Mucosa of stomach (tissue), 1 donor: ENCODE data around the gene CFAP77.

ENCODE experiments used
- H3K27me3 ChIP-seq: one replicate; pipeline ENCODE4 v1.7.0; 2013; ENCODE audit warnings: mild to moderate bottlenecking, low read length; ENCODE audit not compliant: control insufficient read depth, insufficient read depth
- H3K36me3 ChIP-seq: one replicate; pipeline ENCODE4 v1.7.0; 2013; ENCODE audit warnings: low read length; ENCODE audit not compliant: control insufficient read depth, insufficient read depth
- H3K4me1 ChIP-seq: one replicate; pipeline ENCODE4 v1.7.0; 2013; ENCODE audit warnings: mild to moderate bottlenecking, low read length; ENCODE audit not compliant: control insufficient read depth, insufficient read depth
- H3K4me3 ChIP-seq: one replicate; pipeline ENCODE4 v1.7.0; 2013; ENCODE audit warnings: low read length
- H3K9ac ChIP-seq: one replicate; pipeline ENCODE4 v1.7.0; 2013; ENCODE audit warnings: mild to moderate bottlenecking, low read length, moderate library complexity
- H3K9me3 ChIP-seq: one replicate; pipeline ENCODE4 v1.7.0; 2013; ENCODE audit warnings: mild to moderate bottlenecking, low read length, moderate library complexity; ENCODE audit not compliant: control insufficient read depth
- donor health status: Pancreatic carcinoma.

Gene CFAP77

DNA sequence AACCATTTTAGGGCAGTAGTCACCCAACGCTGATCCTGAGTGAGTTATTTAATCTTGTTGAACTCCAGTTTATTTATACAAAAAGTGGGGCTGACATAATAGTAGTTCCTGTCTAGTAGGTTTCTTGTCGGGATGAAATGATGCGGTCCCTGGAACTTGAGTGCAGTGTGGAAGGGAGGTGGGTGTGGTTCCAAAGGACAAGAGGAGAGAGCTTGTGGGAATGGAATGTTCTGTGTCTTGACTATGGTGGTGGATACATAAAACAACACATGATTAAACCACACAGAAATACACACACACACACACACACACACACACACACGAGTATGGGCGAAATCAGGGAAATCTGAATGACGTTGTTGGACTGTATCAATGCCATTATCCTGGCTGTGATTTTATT, 106.3 kb downstream of the CFAP77 start:
- Histone ChIP-seq H3K4me3 (no peak overlapping the region), H3K4me1 (no peaks in the 10 kb centered on the region), H3K36me3 (no peaks in the 10 kb centered on the region), H3K9me3 (no peaks in the 10 kb centered on the region), H3K9ac (no peak overlapping the region), H3K27me3 (peaks cover 21% of the 10 kb centered on the region)

DNA sequence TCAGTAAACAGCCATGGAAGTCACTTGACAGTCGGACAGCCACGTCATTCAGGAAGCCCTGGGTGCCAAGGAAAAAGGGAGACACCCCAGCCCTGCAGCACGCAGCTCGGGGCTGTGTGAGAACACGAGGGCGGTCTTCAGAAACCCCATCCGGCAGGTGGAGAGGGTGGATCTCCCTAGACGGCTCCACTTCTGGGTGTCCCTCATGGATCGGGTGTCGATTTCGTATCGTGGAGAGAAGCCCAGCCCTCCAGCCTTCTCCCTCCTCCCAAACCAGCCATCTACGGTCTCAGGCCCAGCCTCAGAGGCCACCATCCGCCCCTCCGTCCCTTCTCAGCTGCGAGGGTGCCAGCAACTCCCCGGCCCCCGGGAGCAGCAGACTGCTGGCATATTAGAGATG, 106.9 kb downstream of the CFAP77 start:
- H3K36me3 ChIP-seq, result no peaks in the 10 kb centered on the region
- no peak overlapping the region for H3K9ac ChIP-seq
- H3K9me3 ChIP-seq, result no peaks in the 10 kb centered on the region
- no peaks in the 10 kb centered on the region for H3K4me1 ChIP-seq
- H3K27me3 ChIP-seq, result peaks cover 21% of the 10 kb centered on the region
- no peak overlapping the region for H3K4me3 ChIP-seq

DNA sequence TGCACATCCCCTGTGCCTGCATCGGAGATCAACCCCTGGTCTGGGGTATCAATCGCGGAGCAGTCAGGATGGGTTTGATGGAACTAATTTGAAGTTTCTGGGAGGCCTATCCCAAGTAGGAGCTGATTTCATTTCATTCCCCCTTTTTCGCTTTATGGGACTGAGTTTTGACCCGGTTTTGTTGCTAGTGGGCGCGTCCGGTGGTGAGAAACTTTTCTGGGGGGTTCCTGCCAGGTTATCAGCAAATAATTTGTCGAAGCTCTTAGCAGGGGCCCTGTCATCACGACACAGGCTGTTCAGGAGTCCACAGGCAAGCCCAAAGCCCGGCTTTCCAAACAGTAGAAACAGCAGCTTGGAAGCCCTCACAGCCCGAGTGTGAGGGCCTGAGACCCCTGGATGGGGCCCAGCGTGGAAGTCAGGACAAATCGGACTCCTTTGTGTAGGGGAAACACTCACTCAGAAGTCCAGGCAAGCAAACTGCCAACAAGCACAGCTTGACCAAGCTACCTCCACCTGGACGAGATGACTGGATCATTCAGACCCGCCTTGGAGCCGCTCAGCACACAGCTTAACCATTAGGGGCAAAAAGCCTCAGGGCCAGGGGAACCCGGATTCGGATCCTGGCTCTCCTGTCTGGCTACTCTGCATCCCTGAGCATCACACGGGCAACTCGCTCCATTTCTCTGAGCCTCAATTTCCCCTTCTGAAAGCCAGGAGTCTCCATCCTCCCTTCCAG, 108.0 kb downstream of the CFAP77 start:
- H3K4me1 ChIP-seq, result no peaks in the 10 kb centered on the region

DNA sequence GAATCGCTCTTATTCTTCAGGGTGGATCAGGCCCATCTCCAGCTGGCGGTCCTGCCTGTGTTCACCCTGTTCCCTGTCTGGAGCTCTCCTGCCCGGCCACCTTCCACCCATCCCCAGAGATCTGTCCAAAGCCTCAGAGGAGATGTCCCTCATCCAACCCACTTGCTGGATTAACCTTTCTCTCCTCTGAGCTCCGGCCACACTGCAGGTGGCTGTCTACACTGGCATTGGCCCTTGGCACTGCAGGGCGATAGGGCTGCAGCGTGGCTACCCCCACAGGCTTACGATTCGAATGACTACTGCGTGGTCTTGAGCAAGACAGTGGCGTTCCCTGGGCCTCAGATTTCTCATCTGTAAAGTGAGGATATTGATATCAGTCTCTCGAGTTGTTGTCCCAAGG, 108.6 kb downstream of the CFAP77 start:
- Histone ChIP-seq H3K4me1 (no peaks in the 10 kb centered on the region), H3K9ac (no peak overlapping the region), H3K9me3 (no peaks in the 10 kb centered on the region), H3K36me3 (no peaks in the 10 kb centered on the region), H3K27me3 (peaks cover 18% of the 10 kb centered on the region), H3K4me3 (no peak overlapping the region)

More for the DNA sequence above, 108.0 kb downstream of the CFAP77 start:
- Histone ChIP-seq H3K4me3 (no peak overlapping the region), H3K9ac (no peak overlapping the region), H3K27me3 (peaks cover 21% of the 10 kb centered on the region), H3K36me3 (no peaks in the 10 kb centered on the region), H3K9me3 (no peaks in the 10 kb centered on the region)

DNA sequence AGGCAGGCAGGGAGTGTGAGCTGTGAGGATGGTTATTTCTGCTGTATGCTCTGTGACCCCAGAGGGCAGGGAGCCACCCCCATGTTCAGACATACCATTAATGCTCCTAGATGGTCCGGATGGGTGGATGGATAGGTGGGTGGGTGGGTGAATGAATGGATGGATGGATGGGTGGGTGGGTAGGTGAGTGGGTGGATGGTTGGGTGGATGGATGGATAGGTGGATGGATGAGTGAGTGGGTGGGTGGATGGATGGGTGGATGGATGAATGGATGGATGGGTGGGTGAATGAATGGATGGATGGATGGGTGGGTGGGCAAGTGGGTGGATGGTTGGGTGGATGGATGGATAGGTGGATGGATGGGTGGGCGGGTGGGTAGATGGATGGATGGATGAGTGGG, 109.0 kb downstream of the CFAP77 start:
- no peak overlapping the region for H3K4me3 ChIP-seq
- peaks cover 14% of the 10 kb centered on the region for H3K27me3 ChIP-seq
- H3K36me3 ChIP-seq, result no peaks in the 10 kb centered on the region
- no peaks in the 10 kb centered on the region for H3K9me3 ChIP-seq
- no peak overlapping the region for H3K9ac ChIP-seq
- H3K4me1 ChIP-seq, result no peaks in the 10 kb centered on the region

DNA sequence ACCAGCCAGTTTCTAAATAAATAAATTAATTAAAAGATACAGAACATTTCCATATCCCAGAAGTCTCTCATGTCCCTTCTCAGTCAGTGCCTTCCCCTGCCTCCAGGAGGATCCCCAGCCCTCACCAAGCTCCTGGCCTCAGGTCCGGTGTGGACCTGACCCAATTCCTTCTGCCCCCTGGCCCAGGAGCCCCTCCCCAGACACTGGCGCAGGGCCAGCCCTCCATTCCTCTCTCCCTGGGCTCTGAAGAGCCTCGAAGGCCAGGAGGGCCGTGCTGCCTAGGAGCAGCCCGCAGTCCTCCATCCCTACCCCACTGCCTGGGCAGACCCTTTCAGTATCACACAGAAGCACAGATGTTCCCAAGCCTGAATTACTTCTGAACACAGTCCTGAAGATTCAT, 110.6 kb downstream of the CFAP77 start:
- Histone ChIP-seq H3K9ac (no peak overlapping the region), H3K27me3 (peaks cover 7% of the 10 kb centered on the region), H3K4me1 (no peaks in the 10 kb centered on the region), H3K4me3 (no peak overlapping the region), H3K9me3 (no peaks in the 10 kb centered on the region), H3K36me3 (no peaks in the 10 kb centered on the region)

DNA sequence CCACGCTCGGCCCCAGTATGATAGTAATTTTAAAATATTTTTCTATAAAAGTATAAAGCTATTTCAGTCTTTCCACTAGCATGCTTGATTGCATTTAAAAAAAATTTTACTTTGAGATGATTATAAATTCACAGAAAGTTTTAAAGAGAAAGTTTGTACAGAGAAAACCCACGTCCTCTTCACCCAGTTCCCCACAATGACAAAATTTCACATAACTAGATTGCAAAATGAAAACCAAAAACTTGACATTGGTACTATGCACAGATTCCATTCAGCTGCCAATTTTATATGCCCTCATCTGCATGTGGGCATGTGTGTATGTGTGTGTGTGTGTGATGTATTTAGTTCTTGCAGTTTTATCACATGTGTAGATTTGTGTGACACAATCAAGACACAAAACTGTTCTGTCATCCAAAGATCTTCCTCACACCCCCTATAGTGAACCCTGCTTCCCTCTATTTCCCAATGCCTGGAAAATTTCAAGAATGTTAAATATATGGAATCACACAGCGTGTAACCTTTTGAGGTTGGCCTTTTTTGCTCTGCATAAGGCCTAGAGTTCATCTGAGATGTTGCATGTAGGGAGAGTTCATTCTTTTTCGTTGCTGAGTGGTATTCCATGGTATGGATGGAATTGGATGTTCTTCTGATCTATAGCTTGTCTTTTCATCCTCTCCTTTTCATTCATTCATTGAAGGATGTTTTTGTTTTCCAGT, 115.5 kb downstream of the CFAP77 start:
- no peak overlapping the region for H3K9ac ChIP-seq
- no peaks in the 10 kb centered on the region for H3K9me3 ChIP-seq
- H3K4me1 ChIP-seq, result no peaks in the 10 kb centered on the region
- H3K36me3 ChIP-seq, result no peaks in the 10 kb centered on the region
- no peaks in the 10 kb centered on the region for H3K27me3 ChIP-seq
- H3K4me3 ChIP-seq, result no peak overlapping the region

DNA sequence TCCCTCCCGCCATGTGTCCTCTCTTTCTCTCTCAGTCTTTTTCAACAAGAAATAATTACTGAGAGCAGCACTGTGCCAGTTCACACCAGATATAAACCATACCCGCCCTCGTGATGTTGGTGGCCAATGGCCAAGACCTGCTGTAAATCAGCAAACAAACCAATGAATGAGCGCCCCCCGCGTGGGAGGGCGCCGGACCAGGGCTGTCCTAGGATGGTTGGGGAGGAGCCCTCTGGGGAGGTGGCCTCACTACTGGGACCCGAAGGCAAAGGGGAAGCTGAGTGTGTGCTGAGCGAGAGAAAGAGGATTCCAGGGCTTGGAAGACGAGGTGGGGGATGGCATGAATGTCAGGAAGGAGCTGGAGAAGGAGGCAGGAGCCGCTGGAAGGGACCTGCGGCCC, 121.2 kb downstream of the CFAP77 start:
- Histone ChIP-seq H3K4me3 (no peak overlapping the region), H3K9ac (no peak overlapping the region), H3K27me3 (peaks cover 5% of the 10 kb centered on the region), H3K36me3 (no peaks in the 10 kb centered on the region), H3K4me1 (no peaks in the 10 kb centered on the region), H3K9me3 (no peaks in the 10 kb centered on the region)

DNA sequence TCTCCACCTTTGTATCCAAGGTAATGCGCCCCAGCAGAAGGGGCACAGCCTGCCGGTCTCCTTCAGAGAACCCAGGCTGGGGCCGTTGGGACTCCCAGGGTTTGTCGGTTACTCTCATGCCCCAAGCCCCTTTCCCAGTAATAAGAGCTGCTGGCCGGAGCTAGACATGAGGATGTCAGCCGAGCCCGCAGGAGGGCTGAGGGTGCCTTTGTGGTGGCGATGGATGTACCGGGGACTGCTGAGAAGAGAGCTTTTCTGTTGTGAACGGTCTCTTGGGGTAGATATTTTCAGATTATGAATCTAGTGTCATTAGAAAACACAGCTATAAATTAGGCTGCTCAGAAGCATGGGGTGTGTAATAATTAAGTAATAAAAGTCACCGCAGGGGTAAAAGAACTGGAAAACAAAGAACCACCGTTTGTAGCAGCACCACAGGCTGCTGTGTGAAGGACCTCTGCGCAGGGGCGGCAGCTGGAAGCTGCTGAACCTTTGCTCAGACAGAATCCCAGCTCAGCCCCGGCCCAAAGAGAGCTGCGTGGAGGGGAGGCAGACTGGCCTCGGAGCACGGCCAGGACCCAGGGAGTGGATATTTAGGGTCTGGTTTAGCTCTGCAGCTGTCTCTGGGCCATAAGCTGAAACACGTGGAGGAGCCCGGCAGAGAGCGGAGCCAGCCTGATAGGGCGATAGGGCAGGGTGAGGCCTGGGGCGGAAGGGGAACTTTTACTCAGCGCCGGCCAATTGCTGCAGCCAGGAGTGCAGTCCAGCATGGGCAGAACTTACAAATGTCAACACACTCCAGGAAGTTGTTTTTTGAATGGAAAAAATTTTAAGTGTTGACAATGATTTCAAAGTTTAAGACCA, 121.9 kb downstream of the CFAP77 start:
- no peak overlapping the region for H3K4me3 ChIP-seq
- H3K36me3 ChIP-seq, result no peaks in the 10 kb centered on the region
- H3K27me3 ChIP-seq, result peaks cover 5% of the 10 kb centered on the region
- H3K9me3 ChIP-seq, result no peaks in the 10 kb centered on the region
- no peaks in the 10 kb centered on the region for H3K4me1 ChIP-seq
- H3K9ac ChIP-seq, result no peak overlapping the region

DNA sequence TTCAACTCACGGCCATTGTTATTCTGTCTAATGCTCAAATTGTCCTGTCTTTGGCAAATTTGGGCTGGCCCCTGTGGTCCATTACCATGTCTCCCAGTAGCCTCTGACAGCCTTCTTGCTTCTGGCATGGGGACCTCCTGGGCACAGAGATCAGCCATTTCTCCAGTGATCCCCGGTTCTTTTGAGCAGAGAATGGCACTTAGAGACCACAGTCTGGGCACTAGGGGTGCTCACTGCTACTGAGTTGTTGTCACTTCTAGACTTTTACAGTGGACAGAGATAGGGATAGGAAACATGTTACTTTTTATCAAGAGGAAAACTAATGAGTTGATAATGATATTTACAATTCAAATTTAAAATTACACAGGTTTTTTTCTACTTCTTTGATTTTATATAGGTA, 124.8 kb downstream of the CFAP77 start:
- H3K27me3 ChIP-seq, result peaks cover 5% of the 10 kb centered on the region
- H3K4me1 ChIP-seq, result no peaks in the 10 kb centered on the region
- H3K9ac ChIP-seq, result no peak overlapping the region
- H3K4me3 ChIP-seq, result no peak overlapping the region
- no peaks in the 10 kb centered on the region for H3K9me3 ChIP-seq
- no peaks in the 10 kb centered on the region for H3K36me3 ChIP-seq

DNA sequence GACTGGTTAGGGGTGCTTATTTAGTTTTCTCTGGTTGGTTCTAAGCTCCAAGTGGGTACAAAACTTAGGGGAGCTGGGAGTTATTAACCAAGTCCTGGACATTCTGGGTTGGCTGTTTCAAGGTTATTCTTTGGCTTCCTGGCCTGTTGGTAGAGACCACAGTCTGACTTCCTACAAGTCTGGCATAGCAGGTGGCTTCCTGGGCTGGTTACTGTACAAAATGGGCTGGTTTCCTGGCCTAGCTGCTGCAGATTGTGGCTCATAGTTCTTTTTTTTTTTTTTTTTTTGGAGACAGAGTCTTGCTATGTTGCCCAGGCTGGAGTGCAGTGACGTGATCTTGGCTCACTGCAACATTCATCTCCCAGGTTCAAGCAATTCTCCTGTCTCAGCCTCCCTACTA, 126.1 kb downstream of the CFAP77 start:
- Histone ChIP-seq H3K4me1 (no peaks in the 10 kb centered on the region), H3K27me3 (peaks cover 4% of the 10 kb centered on the region), H3K9ac (no peak overlapping the region), H3K9me3 (no peaks in the 10 kb centered on the region), H3K36me3 (no peaks in the 10 kb centered on the region), H3K4me3 (no peak overlapping the region)

DNA sequence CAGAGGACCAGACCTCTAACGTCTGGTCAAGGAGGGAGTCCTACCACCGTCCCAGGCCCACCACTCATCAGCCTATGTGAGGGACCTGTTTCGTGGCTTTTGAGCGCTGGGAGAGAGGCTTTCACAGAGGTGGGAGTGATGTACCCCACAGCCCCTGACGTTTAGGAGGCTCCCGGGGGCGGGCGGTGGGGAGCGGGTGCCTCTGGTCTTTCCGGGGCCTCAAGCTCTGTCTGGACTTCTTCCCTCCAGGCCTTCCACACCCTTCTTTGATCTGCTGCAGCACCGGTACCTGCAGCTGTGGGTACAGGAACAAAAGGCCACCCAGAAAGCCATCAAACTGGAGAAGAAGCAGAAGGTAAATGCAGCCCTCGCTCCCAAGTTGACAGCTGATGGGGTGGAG, 127.3 kb downstream of the CFAP77 start:
- Histone ChIP-seq H3K4me1 (no peaks in the 10 kb centered on the region), H3K9ac (no peak overlapping the region), H3K9me3 (no peaks in the 10 kb centered on the region), H3K36me3 (no peaks in the 10 kb centered on the region), H3K4me3 (no peak overlapping the region), H3K27me3 (no peaks in the 10 kb centered on the region)
